ENCODE data around the gene CAMK1D. TPM values are rescaled to one million over a fixed set of nuclear protein-coding genes. Genes with fewer than 3 reads are reported as not detected.

CAMK1D gene
- total and polyA plus RNA-seq, 2 experiments from 2014 or later, result 4.6 to 7.2 TPM

DNA sequence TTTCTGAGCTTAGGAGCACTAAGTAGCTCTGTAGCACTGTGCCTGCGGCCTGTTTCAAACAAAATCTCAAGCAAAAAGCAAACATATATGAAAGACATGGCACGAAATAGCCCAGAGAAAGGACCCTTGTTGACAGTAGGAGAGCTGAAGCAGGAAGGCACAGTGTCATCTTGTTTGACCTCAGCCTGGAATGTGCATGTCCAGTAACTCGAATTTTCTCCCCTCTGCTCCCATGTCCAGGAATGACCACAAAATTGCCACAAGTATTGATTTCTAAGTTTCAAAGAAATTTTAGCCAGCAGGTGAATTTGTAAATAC, 351.2 kb downstream of the CAMK1D start:
- DNase-seq (ENCODE audit: low spot score) (no peak), ATAC-seq (no peak)
- H3K9me2 ChIP-seq (ENCODE audit: insufficient read depth), result no peaks in the 10 kb centered on the region
- H3K4me3 ChIP-seq, result no peak overlapping the region
- no peaks in the 10 kb centered on the region for H4K20me1 ChIP-seq (replicated peaks; ENCODE audit: insufficient read depth)
- Mint-ChIP-seq H3K27me3 (ENCODE audit: insufficient read depth, low read depth, poor library complexity) (no peaks in the 10 kb centered on the region), H3K4me3 (no peak overlapping the region), H3K4me1 (no peaks in the 10 kb centered on the region), H3K9me3 (no peaks in the 10 kb centered on the region), H3K36me3 (ENCODE audit: low read depth) (no peaks in the 10 kb centered on the region), H3K27ac (no peak overlapping the region)
- H3K4me1 ChIP-seq (ENCODE audit: insufficient read depth), result no peaks in the 10 kb centered on the region
- no peaks in the 10 kb centered on the region for H3F3A ChIP-seq (replicated peaks; ENCODE audit: low read depth)
- H3K27ac ChIP-seq (ENCODE audit: low read depth), result no peak overlapping the region
- H3K36me3 ChIP-seq (ENCODE audit: insufficient read depth), result no peaks in the 10 kb centered on the region
- H3K27me3 ChIP-seq (ENCODE audit: insufficient read depth), result no peaks in the 10 kb centered on the region
- H3K79me2 ChIP-seq (replicated peaks; ENCODE audit: insufficient read depth), result no peaks in the 10 kb centered on the region
- no peak overlapping the region for H2AFZ ChIP-seq
- no peak overlapping the region for H3K4me2 ChIP-seq
- no peak for TF ChIP-seq STAT1 (IDR thresholded peaks at IDR 0.05; ENCODE audit: unreplicated experiment)
- no peak for TF ChIP-seq EZH2 (IDR thresholded peaks at IDR 0.05; ENCODE audit: low read depth, unreplicated experiment)
- TF ChIP-seq, protein P1, sequence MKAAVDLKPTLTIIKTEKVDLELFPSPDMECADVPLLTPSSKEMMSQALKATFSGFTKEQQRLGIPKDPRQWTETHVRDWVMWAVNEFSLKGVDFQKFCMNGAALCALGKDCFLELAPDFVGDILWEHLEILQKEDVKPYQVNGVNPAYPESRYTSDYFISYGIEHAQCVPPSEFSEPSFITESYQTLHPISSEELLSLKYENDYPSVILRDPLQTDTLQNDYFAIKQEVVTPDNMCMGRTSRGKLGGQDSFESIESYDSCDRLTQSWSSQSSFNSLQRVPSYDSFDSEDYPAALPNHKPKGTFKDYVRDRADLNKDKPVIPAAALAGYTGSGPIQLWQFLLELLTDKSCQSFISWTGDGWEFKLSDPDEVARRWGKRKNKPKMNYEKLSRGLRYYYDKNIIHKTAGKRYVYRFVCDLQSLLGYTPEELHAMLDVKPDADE (IDR thresholded peaks at IDR 0.05), result no peak
- TF ChIP-seq, protein P2, sequence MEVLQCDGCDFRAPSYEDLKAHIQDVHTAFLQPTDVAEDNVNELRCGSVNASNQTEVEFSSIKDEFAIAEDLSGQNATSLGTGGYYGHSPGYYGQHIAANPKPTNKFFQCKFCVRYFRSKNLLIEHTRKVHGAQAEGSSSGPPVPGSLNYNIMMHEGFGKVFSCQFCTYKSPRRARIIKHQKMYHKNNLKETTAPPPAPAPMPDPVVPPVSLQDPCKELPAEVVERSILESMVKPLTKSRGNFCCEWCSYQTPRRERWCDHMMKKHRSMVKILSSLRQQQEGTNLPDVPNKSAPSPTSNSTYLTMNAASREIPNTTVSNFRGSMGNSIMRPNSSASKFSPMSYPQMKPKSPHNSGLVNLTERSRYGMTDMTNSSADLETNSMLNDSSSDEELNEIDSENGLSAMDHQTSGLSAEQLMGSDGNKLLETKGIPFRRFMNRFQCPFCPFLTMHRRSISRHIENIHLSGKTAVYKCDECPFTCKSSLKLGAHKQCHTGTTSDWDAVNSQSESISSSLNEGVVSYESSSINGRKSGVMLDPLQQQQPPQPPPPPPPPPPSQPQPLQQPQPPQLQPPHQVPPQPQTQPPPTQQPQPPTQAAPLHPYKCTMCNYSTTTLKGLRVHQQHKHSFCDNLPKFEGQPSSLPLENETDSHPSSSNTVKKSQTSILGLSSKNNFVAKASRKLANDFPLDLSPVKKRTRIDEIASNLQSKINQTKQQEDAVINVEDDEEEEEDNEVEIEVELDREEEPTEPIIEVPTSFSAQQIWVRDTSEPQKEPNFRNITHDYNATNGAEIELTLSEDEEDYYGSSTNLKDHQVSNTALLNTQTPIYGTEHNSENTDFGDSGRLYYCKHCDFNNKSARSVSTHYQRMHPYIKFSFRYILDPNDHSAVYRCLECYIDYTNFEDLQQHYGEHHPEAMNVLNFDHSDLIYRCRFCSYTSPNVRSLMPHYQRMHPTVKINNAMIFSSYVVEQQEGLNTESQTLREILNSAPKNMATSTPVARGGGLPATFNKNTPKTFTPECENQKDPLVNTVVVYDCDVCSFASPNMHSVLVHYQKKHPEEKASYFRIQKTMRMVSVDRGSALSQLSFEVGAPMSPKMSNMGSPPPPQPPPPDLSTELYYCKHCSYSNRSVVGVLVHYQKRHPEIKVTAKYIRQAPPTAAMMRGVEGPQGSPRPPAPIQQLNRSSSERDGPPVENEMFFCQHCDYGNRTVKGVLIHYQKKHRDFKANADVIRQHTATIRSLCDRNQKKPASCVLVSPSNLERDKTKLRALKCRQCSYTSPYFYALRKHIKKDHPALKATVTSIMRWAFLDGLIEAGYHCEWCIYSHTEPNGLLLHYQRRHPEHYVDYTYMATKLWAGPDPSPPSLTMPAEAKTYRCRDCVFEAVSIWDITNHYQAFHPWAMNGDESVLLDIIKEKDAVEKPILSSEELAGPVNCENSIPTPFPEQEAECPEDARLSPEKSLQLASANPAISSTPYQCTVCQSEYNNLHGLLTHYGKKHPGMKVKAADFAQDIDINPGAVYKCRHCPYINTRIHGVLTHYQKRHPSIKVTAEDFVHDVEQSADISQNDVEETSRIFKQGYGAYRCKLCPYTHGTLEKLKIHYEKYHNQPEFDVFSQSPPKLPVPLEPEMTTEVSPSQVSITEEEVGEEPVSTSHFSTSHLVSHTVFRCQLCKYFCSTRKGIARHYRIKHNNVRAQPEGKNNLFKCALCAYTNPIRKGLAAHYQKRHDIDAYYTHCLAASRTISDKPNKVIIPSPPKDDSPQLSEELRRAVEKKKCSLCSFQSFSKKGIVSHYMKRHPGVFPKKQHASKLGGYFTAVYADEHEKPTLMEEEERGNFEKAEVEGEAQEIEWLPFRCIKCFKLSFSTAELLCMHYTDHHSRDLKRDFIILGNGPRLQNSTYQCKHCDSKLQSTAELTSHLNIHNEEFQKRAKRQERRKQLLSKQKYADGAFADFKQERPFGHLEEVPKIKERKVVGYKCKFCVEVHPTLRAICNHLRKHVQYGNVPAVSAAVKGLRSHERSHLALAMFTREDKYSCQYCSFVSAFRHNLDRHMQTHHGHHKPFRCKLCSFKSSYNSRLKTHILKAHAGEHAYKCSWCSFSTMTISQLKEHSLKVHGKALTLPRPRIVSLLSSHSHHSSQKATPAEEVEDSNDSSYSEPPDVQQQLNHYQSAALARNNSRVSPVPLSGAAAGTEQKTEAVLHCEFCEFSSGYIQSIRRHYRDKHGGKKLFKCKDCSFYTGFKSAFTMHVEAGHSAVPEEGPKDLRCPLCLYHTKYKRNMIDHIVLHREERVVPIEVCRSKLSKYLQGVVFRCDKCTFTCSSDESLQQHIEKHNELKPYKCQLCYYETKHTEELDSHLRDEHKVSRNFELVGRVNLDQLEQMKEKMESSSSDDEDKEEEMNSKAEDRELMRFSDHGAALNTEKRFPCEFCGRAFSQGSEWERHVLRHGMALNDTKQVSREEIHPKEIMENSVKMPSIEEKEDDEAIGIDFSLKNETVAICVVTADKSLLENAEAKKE (CRISPR knock-in tag; IDR thresholded peaks at IDR 0.05), result no peak
- no peak for TF ChIP-seq NANOG (IDR thresholded peaks at IDR 0.05; ENCODE audit: borderline replicate concordance)
- no peak for TF ChIP-seq EZH2phosphoT487 (IDR thresholded peaks at IDR 0.05; ENCODE audit: unreplicated experiment)
- TF ChIP-seq ZNF331 (CRISPR knock-in tag; IDR thresholded peaks at IDR 0.05; ENCODE audit: low read depth), result no peak
- no peak for TF ChIP-seq CREB1 (CRISPR knock-in tag; IDR thresholded peaks at IDR 0.05; ENCODE audit: low read depth)
- no peak for TF ChIP-seq POLR2AphosphoS5 (IDR thresholded peaks at IDR 0.05; ENCODE audit: low read depth)
- TF ChIP-seq, protein P3, sequence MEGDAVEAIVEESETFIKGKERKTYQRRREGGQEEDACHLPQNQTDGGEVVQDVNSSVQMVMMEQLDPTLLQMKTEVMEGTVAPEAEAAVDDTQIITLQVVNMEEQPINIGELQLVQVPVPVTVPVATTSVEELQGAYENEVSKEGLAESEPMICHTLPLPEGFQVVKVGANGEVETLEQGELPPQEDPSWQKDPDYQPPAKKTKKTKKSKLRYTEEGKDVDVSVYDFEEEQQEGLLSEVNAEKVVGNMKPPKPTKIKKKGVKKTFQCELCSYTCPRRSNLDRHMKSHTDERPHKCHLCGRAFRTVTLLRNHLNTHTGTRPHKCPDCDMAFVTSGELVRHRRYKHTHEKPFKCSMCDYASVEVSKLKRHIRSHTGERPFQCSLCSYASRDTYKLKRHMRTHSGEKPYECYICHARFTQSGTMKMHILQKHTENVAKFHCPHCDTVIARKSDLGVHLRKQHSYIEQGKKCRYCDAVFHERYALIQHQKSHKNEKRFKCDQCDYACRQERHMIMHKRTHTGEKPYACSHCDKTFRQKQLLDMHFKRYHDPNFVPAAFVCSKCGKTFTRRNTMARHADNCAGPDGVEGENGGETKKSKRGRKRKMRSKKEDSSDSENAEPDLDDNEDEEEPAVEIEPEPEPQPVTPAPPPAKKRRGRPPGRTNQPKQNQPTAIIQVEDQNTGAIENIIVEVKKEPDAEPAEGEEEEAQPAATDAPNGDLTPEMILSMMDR (conservative IDR thresholded peaks at IDR 0.05; ENCODE audit: low read depth in 2 of 2), result no peak
- no peak for TF ChIP-seq ZNF114 (CRISPR knock-in tag; IDR thresholded peaks at IDR 0.05)
- TF ChIP-seq JUNB (IDR thresholded peaks at IDR 0.05; ENCODE audit: unreplicated experiment), result no peak
- TF ChIP-seq, protein P4, sequence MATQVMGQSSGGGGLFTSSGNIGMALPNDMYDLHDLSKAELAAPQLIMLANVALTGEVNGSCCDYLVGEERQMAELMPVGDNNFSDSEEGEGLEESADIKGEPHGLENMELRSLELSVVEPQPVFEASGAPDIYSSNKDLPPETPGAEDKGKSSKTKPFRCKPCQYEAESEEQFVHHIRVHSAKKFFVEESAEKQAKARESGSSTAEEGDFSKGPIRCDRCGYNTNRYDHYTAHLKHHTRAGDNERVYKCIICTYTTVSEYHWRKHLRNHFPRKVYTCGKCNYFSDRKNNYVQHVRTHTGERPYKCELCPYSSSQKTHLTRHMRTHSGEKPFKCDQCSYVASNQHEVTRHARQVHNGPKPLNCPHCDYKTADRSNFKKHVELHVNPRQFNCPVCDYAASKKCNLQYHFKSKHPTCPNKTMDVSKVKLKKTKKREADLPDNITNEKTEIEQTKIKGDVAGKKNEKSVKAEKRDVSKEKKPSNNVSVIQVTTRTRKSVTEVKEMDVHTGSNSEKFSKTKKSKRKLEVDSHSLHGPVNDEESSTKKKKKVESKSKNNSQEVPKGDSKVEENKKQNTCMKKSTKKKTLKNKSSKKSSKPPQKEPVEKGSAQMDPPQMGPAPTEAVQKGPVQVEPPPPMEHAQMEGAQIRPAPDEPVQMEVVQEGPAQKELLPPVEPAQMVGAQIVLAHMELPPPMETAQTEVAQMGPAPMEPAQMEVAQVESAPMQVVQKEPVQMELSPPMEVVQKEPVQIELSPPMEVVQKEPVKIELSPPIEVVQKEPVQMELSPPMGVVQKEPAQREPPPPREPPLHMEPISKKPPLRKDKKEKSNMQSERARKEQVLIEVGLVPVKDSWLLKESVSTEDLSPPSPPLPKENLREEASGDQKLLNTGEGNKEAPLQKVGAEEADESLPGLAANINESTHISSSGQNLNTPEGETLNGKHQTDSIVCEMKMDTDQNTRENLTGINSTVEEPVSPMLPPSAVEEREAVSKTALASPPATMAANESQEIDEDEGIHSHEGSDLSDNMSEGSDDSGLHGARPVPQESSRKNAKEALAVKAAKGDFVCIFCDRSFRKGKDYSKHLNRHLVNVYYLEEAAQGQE (IDR thresholded peaks at IDR 0.05; ENCODE audit: unreplicated experiment), result no peak
